ENCODE measurements around the gene CTU2.

Gene CTU2

DNA sequence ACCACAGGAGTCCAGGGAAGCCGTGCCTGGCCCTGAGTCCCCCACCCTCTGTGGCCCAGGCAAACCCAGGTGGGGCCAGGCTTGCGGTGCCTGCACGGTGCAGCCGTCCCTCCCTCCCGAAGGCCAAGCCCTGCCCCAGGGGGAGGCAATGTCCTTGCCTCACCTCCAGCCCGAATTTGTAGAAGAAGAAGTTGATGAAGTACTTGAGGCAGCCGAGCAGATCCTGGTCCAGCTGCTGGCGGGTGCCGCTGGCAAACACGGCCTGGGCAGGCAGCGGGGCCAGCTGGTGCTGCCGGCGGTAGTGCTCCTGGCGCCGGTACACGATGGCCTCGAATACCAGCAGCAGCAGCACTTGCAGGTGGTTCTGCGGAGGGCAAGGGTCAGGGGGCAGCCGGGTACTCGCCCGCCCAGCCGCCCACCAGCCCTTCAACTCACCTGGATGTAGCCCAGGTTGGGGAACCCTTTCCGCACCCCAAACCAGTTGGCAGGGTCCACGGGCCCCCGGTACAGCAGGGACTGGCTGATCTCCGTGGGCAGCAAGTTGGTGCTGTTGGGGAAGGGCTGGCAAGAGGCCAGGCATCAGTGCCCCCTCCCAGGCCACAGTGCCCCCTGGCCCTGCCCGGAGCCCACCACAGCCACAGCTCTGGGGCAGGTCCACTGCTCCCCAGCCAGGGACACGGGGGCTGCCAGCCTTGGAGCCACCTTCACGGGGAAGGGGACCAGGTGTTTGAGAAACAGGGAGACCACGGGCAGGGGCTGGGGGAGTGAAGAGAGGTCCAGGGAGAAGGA, 26.1 kb downstream of the CTU2 start:
- DNase-seq, result no peak

DNA sequence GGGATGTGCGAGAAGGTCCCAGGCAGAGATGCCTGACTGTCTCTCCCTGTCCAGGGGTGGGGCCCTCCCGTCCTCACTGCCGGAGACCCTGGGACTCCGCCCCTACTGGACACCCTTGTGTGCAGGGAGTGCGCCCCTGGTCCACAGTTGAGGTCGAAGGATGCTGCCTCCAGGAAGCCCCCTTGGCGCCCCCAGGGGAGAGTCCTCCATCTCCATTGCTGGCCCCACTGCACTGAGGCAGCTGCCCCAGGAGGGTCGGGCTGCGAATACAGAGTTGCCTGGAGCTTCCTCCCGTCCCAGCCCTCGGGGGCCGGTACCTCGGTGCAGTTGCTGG, 26.6 kb downstream of the CTU2 start:
- DNase-seq, result no peak

DNA sequence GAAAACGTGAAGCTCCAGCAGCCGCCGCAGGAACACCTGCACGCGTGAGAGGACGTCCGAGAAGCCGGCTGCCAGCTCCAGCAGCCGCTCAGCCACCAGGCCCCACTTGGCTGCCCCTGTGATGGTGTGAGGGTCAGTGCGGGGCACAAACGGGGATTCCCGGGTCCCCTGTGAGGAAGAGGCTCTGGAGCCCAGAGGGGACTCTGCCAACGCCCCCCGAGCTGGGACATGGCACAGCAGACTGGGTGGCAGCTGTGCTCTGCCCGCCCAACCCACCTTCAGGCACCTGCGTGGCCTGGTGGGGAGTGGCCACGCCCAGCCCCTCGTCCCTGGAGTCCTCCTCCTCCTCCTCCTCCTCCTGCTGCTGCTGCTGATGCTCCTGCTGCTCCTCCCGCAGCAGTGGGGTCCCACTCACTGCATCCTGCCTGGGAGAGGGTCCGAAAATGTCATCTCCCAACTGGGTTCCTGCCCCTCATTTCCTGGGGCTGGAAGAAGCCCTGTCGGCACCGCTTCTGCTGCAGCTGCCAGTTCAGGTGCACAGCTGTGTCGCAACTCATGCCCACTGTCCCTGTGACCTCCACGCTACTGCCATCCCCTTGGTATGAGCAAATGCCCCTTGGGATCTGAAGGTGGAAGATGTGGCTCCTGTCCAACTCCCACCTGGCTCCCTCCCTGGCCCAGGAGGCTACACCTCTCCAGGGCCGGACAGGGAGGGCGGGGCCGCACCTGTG, 27.5 kb downstream of the CTU2 start:
- no peak for DNase-seq

DNA sequence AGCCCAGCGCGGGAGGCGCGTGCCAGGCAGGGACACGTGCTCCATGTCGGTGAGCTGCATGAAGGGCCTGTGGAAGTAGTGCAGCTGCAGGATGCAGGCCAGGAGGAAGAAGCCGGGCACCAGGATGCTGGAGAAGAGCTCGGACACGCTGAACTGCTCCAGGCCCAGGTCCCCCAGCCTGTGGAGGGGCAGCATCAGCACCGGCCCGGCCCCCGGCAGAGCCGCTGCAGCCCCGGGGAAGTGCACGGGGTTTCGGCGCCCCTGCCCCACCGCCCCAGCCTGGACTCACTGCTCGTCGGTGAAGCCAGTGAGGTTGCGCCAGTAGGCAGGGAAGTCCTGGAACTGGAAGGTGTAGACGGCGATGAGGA, 28.0 kb downstream of the CTU2 start:
- DNase-seq, result no peak

DNA sequence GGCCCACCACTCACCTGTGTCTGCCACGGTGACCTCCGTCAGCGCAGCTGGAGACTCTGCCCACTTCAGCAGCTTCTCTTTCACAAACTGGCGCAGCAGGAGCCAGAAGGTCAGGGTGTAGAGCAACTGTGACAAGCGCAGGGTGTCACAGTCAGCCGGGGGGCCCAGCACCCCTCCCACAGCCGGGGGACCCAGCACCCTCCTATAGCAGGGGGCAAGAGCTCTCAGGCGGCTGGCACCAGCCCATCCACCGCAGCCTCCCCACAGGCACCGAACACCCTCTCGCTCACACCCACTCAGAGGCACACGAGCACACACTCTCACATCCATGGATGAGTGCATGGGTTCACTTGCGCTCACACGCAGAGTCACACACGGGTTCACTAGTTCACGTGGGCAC, 28.8 kb downstream of the CTU2 start:
- no peak for DNase-seq

DNA sequence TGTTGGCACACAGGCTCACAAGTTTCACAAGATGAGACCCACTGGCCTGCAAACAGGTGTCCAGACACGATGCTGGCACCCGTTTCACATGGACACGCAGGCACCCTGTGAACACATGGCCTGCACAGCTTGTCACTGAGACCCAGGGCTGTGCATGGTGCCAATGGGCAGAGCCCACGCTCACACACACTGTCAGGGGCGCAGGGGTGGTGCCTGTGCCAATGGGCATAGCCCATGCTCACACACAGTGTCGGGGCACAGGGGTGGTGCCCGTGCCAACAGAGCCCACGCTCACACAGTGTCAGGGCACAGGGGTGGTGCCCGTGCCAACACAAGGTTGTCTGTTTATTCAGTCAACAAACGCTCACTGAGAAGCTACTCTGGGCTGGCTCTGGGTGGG, 29.3 kb downstream of the CTU2 start:
- DNase-seq, result no peak

DNA sequence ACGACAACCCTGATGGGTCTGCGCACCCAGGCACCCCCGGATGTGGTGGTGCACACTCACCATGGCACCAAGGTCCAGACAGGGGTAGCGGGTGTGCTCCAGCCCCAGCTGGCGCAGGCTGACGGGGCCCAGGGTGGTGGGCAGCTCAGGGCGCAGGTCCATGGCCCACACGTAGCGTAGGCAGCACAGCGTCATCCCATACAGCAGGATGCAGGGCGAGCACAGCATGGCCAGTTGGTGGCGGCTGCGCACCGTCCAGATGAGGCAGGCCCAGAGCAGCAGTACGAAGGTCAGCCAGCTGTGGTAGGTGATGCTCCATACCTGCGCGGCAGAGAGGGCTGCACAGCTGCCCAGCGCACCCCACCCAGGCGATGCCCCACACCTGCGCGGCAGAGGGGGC, 29.8 kb downstream of the CTU2 start:
- no peak for DNase-seq

DNA sequence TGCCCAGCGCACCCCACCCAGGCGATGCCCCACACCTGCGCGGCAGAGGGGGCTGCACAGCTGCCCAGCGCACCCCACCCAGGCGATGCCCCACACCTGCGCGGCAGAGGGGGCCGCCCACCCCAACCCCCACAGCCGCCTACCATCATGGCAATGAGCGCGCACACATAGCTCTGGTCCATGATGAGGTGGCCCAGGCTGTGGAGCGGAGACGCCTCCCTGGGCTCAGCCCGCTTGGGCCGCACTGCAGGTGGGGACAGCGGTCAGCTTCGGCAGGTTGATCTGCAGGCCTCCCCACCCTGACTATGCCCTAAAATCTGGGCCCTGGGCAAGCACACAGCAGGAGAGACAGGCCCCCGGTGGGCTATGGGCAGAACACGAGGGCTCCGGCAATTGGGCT, 30.2 kb downstream of the CTU2 start:
- DNase-seq, result no peak

DNA sequence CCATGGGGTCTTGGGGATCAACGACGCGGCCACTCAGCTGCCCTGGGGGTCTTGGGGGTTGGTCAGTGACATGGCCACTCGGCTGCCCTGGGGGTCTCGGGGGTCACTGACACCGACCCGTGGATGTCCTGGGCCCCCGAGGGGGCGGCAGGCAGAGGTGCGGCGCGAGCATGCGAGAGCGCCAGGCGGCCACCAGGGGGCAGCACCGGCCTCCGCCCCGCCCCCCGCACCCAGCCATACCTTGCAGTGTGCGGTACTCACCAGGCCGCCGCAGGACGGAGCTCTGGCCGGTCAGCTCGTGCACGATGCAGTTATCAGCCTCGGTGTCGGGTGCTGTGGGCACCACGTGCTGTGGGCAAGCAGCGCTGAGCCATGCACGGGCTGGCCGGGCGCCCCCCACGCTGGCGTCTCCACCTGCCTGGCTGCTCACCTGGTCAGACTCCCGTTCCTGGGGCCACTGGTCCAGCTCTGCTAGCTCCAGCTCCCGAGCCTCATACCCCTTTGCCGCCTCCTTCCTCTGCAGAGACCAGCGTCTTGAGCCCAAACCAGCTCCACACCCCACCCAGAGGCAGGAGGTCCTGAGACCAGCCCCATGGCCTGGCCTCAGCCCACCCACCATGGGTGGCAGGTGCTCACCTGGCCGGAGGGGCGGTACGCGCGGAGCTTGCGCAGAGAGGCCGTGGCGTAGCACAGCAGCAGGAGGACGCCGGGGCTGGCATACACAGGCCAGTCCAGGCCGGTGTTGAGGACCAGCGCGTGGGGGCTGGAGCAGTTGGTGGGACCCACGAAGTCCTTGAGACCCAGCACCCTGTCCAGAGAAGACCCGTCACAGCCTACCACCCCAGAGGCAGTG, 31.2 kb downstream of the CTU2 start:
- DNase-seq, result peak; percentile 82

DNA sequence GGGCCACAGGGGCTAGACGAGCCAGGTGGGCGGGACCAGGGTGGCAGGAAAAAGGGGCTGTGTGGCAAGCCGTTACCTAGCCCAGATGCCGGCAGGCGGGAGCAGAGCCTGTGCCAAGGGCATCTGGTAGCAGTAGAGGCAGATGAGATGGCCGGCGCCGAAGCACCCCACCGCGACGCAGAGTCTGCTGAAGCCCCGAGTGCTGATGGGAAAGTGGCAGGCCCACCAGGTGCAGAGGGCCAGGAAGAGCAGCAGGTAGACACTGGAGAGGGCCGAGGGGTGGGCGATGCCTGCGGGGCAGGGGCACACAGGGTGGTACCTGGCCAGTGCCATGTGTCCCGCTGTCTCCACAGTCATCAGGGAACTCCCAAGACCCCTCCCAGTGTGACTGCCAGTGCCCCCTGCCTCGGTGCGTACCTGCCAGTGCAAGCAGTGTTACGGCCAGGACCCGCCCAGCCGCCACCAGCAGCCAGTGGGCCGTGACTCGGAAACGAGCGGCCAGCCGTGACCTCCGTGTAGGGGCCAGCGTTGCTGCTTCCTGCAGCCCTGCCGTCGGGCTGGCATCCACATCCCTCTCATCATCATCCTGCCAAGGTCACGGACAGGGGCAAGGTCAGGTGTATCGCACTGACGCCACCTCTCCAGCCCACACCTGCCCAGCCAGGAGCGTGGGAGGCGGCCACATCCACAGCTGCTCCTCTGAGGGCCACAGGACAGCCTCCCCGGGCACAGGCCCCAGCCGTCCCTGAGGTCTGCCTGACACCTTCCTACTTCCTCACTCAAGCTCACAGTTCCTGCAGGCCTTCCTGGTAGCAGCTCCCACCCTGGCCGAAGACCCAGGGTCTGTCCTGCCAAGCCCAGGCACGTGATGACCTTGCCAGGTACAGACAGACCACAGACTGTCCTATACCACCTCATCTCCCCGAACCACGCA, 32.1 kb downstream of the CTU2 start:
- no peak for DNase-seq

DNA sequence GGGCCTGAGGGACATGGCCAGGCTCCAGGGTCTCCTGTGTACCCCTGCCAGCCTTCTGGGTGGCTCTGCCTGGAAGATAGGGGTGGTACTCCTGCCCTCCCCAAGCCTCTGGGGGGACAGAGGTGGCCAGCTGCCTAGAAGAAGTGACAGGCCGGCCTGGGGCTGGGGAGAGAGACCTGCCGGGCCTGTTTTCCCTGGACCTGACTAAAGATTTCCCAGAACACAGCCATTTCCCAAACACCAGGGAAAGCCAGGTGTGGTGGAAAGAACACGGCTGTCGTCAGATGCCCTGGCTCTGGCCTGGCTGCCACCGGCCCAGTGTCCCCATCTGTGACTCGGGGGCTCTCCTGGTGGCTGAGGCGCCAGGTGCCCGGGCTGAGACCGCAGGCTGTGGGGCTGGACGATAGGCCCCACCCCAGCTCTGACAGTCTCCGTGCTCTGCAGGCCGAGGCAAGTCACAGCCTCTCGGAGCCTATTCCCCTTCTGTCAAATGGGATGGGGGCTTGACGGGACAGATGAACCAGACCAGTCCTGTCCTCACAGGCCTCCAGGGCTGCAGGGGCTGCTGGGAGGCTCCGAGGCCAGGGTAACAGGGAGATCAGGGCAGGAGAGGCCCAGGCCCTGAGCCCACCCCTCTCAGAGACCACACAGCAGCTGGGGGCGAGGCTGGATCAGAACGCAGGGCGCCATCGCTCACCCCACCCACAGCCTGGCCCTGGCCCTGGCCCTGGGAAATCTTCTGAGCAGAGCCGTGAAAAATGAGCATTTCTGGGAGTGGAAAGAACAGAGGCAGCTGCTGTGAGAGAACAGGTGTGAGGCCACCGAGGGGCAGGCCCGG, 33.1 kb downstream of the CTU2 start:
- DNase-seq, result no peak

DNA sequence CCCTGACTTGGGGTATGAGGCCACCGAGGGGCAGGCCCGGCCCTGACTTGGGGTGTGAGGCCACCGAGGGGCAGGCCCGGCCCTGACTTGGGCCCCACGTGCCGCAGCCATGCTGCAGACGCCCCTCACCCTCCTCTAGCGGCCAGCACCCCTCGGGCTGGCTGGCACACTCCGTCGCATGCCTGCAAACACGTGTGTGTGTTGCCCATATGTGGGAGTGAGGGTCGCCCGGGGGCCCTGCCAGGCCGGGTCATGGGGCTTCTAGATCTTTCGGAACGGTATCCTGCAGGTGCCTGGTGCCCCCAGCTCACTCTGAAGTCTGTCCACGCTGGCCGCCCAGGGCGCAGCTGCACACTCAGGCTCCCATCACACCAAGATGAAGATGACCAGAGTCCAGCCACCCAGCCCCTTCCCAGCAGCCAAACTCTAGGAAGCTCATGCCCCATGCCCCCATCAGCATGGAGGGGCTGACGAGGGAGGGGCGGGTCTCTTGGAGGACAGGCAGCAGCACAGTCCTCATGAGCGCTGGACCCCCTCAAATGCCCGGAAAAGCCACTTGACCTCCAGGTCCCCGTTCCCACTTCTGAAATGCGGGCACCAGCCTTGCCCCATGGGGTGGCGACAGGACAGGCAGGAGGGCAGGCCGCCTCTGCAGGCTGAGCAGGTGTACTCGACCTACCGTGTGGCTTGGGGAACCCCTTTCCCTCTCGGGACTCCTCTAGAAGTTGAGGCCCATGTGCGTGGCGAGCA, 33.8 kb downstream of the CTU2 start:
- DNase-seq, result no peak

DNA sequence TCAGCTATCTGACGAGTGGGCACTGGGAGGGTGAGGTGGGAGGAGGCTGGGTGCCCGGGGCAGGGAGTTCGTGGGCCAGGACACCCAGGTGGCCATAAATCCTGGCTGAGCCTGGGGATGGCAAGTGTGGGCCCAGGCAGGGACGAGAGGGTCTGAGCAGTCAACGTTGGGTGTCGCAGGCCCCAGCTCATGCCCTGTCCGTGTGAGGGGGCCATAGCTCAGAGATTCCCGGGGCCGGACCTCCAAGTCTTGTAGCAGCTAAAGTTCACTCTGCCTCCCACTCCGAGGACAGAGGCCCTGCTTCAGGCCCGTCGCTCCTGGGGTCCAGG, 34.4 kb downstream of the CTU2 start:
- DNase-seq, result no peak

DNA sequence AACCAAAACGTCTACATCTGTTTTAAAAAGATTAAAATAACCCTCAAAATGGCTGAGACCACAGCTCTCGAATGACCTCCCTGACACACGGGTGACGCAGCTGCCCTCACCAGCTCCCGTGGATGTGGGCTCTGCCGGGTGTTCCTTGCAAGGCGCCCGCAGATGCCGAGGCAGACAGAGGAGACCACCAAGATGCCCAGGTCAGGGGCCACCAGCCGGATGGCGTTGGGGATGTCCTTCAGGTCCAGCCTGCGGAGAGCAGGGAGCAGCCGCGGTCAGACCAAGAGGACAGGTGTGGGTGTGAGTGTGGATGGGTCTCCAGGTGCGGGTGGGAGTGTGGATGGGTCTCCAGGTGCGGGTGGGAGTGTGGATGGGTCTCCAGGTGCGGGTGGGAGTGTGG, 35.1 kb downstream of the CTU2 start:
- no peak for DNase-seq

DNA sequence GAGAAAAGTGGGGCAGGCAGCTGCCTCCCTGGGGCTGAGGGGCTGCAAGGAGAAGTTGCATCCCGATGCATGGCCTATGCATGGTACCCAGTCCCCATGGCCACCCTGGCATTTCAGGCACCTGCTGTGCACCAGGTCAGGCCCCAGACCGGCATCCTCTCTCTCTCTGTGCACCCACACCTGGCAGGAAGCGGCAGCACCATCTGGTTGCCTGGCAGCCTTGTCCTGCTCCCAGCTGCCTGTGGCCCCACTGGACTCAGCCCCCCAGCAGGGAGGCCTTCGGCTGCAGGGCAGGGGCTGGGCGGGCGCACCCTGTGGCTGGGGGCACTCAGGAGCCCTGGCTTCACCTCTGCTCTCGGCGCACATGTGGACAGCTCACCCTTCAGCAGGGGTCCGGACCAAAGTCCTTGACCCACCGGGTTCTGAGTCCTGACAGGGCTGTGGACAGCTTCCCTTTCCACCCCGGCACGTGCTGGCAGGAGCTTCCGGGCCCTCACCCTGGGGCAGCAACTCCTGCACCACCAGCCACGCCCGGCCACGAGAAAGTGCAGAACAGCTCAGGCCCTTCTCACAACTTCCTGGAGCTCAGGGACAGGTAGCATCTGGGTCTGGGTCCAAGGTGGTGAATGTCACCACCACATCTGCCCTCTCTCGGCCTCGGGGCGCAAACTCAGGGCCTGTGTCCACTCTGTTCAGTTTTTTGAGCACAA, 36.7 kb downstream of the CTU2 start:
- DNase-seq, result no peak

DNA sequence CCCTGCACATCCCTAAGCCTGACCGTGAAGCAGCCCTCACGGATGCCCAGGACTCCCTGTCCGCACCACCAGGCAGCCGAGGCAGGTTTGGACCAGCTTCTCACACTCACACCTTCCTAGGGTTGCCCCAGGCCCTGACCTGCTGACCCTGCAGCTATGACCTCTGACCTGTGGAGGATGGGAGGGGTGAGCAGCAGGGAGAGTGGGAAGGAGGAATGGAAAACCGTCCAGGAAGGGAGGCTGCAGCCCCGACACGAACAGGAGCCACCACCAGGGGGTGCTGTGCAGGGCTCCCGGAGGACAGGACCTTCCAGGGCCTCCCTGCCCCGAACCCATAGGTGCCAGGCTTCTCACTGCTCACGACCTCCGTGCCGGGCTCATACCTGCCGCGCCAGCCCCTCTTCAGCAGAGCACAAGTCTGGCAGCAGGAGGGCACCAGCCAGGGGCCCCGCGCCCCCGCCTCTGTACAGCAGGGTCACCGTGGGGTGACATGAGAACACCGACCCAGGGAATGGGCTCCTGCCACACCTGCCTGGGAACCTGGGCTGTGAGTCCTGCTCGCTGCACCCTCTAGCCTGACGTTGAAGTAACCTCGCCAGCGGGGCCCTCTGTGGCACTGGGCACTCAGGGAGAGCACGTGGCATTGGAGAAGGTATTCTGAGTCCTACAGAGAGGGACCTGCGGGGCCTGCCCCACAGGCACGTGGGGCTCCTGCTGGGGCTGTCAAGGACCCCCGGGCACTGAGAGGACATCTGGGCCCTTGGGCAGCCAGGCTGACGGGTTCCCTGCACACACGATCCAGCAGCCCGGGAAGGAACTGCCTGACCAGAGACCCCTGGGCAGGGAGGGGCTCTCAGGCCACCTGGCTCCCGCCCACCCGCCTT, 37.6 kb downstream of the CTU2 start:
- peak; percentile 91 for DNase-seq

DNA sequence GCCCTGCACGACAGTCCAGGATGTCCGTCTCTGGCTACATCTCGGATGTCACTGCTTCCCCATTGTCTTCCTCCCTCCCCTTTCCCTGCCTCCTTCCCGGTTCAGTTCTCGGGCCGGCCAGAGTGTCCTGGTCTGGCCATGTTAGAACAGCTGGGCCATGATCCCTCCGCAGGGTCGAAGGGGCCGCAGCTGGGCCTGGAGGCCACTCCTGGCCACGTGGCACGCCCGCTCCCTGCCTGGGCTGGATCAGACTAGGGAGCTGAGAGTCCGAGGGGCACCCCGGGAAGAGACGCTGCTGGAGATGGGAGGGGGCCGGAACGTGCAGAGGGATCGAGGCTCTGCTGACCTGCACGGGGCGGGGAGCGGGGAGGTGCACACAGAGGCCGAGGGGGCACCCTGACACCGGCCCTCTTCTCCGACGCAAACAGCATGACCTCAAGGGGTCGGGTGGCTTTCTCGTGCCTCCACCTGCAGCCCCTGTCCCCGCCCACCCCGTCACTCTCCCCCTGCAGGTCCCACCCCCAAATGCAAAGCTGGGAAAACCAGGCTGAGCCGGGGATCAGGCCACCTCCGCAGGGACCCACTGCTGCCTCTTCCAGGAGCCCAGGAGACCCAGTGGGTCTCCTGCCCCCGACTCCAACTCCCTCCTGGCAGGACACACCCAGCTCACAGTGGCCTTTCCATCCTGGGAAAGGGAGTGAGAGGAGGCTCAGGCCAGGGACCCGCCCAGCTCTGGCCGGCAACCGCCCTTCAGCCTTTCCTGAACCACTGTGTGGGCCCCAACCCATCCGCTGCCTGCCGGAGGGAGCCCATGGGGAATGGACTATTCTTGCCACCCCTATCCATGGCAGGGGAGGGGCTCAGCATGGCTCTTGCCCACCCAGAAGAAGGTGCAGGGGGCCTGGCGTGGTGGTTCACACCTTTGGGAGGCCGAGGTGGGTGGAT, 38.5 kb downstream of the CTU2 start:
- no peak for DNase-seq

DNA sequence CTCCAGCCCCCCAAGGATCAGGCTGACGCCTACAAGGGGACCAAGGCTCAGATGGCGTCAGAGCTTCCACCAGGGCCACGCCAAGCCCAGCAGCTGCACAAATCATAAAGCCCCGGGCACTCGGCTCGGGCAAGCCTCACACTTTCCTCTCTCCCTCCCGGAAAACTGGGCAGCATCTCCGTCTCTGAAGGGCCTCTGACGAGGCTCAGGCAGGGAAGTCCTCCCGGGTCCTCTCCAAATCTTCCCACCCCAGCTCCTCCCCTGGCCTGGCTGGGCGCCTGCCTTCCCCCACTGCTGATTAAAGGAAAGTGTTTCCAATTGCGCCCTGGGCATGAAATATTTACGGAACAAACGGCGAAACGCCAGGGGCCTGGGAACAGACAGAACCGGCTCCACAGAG, 40.2 kb downstream of the CTU2 start:
- DNase-seq, result no peak
